HepG2 (cell line): ENCODE results near the gene NTSR2. TPM values are rescaled to one million over a fixed set of nuclear protein-coding genes. Genes with fewer than 3 reads are reported as not detected.

Experiments
- CCDC6 ChIP-seq: sonication (generic); formaldehyde crosslinking; IDR thresholded peaks from 2 replicates; pipeline ENCODE4 v1.8.1; 2022; ENCODE audit warnings: mild to moderate bottlenecking, missing genetic modification reagents, moderate library complexity
- CENPT ChIP-seq: sonication (generic); formaldehyde crosslinking; IDR thresholded peaks from 2 replicates; pipeline ENCODE4 v1.8.0; 2022; ENCODE audit warnings: low read depth, mild to moderate bottlenecking, moderate library complexity, missing genetic modification reagents
- HOXA3 ChIP-seq: sonication (generic); formaldehyde crosslinking; IDR thresholded peaks from 2 replicates; pipeline ENCODE4 v1.5.0; 2020; ENCODE audit warnings: missing genetic modification reagents
- ISX ChIP-seq: sonication (generic); formaldehyde crosslinking; conservative IDR thresholded peaks from 2 replicates; pipeline ENCODE4 v1.5.0; 2020; ENCODE audit warnings: missing genetic modification reagents
- KDM6A ChIP-seq: IDR thresholded peaks from 2 replicates; pipeline ENCODE4 v1.6.1; 2016; ENCODE audit warnings: low read depth
- NFE2 ChIP-seq: sonication (generic); formaldehyde crosslinking; IDR thresholded peaks from 2 replicates; pipeline ENCODE4 v1.4.0; 2020; ENCODE audit warnings: missing genetic modification reagents
- NR1H2 ChIP-seq: sonication (generic); formaldehyde crosslinking; IDR thresholded peaks from 2 replicates; pipeline ENCODE4 v1.8.1; 2022; ENCODE audit warnings: low read depth, missing genetic modification reagents, borderline replicate concordance
- POGZ ChIP-seq: sonication (generic); formaldehyde crosslinking; IDR thresholded peaks from 2 replicates; pipeline ENCODE4 v1.4.0; 2020; ENCODE audit warnings: mild to moderate bottlenecking, missing genetic modification reagents
- SNAPC2 ChIP-seq: sonication (generic); formaldehyde crosslinking; IDR thresholded peaks from 2 replicates; pipeline ENCODE4 v1.8.1; 2022; ENCODE audit warnings: mild to moderate bottlenecking, missing genetic modification reagents
- SOX5 ChIP-seq: IDR thresholded peaks from 2 replicates; pipeline ENCODE4 v1.6.1; 2016; ENCODE audit warnings: borderline replicate concordance
- TSC22D2 ChIP-seq: sonication (generic); formaldehyde crosslinking; IDR thresholded peaks from 2 replicates; pipeline ENCODE4 v1.5.1; 2020; ENCODE audit warnings: missing genetic modification reagents, mild to moderate bottlenecking, borderline replicate concordance
- ZC3H4 ChIP-seq: sonication (generic); formaldehyde crosslinking; IDR thresholded peaks from 2 replicates; pipeline ENCODE4 v1.4.0; 2020; ENCODE audit warnings: missing genetic modification reagents, borderline replicate concordance
- ZFP36L2 ChIP-seq: sonication (generic); formaldehyde crosslinking; IDR thresholded peaks from 2 replicates; pipeline ENCODE4 v1.4.0; 2020; ENCODE audit warnings: missing genetic modification reagents
- ZKSCAN1 ChIP-seq: fragments of 150-350 bp; IDR thresholded peaks from 2 replicates; pipeline ENCODE4 v1.6.1; 2014; ENCODE audit warnings: low read length
- ZNF121 ChIP-seq: sonication (generic); formaldehyde crosslinking; IDR thresholded peaks from 2 replicates; pipeline ENCODE4 v1.5.0; 2020; ENCODE audit warnings: mild to moderate bottlenecking, missing genetic modification reagents
- ZNF232 ChIP-seq: sonication (generic); formaldehyde crosslinking; IDR thresholded peaks from 2 replicates; pipeline ENCODE4 v1.4.0; 2020; ENCODE audit warnings: missing genetic modification reagents, borderline replicate concordance
- ZNF235 ChIP-seq: sonication (generic); formaldehyde crosslinking; IDR thresholded peaks from 2 replicates; pipeline ENCODE4 v1.8.1; 2023; ENCODE audit warnings: mild to moderate bottlenecking, missing genetic modification reagents, borderline replicate concordance
- ZNF276 ChIP-seq: sonication (generic); formaldehyde crosslinking; IDR thresholded peaks from 2 replicates; pipeline ENCODE4 v1.4.0; 2020; ENCODE audit warnings: mild to moderate bottlenecking, low read depth, missing genetic modification reagents
- ZNF557 ChIP-seq: sonication (generic); formaldehyde crosslinking; IDR thresholded peaks from 2 replicates; pipeline ENCODE4 v1.4.0; 2020; ENCODE audit warnings: missing genetic modification reagents
- ZNF766 ChIP-seq: sonication (generic); formaldehyde crosslinking; IDR thresholded peaks from 2 replicates; pipeline ENCODE4 v1.5.0; 2020; ENCODE audit warnings: missing genetic modification reagents, borderline replicate concordance
- polyA plus RNA-seq, 8 experiments: library from polyadenylated mRNA; depleted of rRNA in 3 of 8; stranded (reverse) in 7 of 8; unstranded in 1 of 8; fragments of >200 nt; fragmentation: Illumina TruSeq in 4 of 8; extraction: Trizol in 4 of 8; gene quantifications; 2 replicates each; pipeline versions ENCODE4 v1.2.1 to v1.2.3, GENCODE V29; 2011 to 2016; ENCODE audit warnings: low read depth in 4 of 8, missing spikeins in 1 of 8, mixed read lengths in 1 of 8; ENCODE audit not compliant: insufficient read depth in 1 of 8
- total RNA-seq, 5 experiments: library from RNA; depleted of rRNA; stranded (reverse); fragments of >200 nt; fragmentation: Illumina TruSeq; extraction: Trizol; gene quantifications; 2 replicates each; pipeline ENCODE4 v1.2.3, GENCODE V29; 2016; ENCODE audit warnings: low read depth in 1 of 5
- TF ChIP-seq, protein P1 (sequence below): sonication (generic); formaldehyde crosslinking; IDR thresholded peaks from 2 replicates; pipeline ENCODE4 v1.8.1; 2023; ENCODE audit warnings: missing genetic modification reagents, mild to moderate bottlenecking, borderline replicate concordance
- TF ChIP-seq, protein P2 (sequence below): fragments of 450-650 bp; IDR thresholded peaks from 2 replicates; pipeline ENCODE4 v1.6.1; 2017; ENCODE audit warnings: mild to moderate bottlenecking
- TF ChIP-seq, protein P3 (sequence below): sonication (generic); formaldehyde crosslinking; IDR thresholded peaks from 2 replicates; pipeline ENCODE4 v1.4.0; 2020; ENCODE audit warnings: missing genetic modification reagents
- TF ChIP-seq, protein P4 (sequence below): IDR thresholded peaks from 2 replicates; pipeline ENCODE4 v1.6.1; 2016; ENCODE audit warnings: missing genetic modification reagents, missing compliant biosample characterization

Gene NTSR2
- total and polyA plus RNA-seq, 2 of the 13 experiments (the other 11 are each of a cell fraction or from before 2014, with no cell fraction given) = not detected

GRCh38 chr2:11669454-11670291 is at the start of gene NTSR2 (continued):
- peak; percentile 99 for TF ChIP-seq ZNF766
- peak; percentile 90 for TF ChIP-seq ZNF121
- TF ChIP-seq ZNF557 (CRISPR knock-in tag) = peak; percentile 98
- peak; percentile 98 for TF ChIP-seq SNAPC2 (CRISPR knock-in tag)
- TF ChIP-seq ZC3H4 = no peak
- TF ChIP-seq ZNF232 (CRISPR knock-in tag) = peak; percentile 99
- peak; percentile 96 for TF ChIP-seq HOXA3 (CRISPR knock-in tag)
- peak; percentile 69; the same call in 1 of the 2 replicates for TF ChIP-seq POGZ (CRISPR knock-in tag)
- no peak for TF ChIP-seq NFE2 (CRISPR knock-in tag)
- TF ChIP-seq ZKSCAN1 = no peak
- TF ChIP-seq, protein P1, sequence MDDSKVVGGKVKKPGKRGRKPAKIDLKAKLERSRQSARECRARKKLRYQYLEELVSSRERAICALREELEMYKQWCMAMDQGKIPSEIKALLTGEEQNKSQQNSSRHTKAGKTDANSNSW (CRISPR knock-in tag) = peak; percentile 96; the same call in 1 of the 2 replicates
- TF ChIP-seq TSC22D2 (CRISPR knock-in tag) = peak; percentile 100
- TF ChIP-seq ZNF235 (CRISPR knock-in tag) = peak; percentile 99
- TF ChIP-seq, protein P2, sequence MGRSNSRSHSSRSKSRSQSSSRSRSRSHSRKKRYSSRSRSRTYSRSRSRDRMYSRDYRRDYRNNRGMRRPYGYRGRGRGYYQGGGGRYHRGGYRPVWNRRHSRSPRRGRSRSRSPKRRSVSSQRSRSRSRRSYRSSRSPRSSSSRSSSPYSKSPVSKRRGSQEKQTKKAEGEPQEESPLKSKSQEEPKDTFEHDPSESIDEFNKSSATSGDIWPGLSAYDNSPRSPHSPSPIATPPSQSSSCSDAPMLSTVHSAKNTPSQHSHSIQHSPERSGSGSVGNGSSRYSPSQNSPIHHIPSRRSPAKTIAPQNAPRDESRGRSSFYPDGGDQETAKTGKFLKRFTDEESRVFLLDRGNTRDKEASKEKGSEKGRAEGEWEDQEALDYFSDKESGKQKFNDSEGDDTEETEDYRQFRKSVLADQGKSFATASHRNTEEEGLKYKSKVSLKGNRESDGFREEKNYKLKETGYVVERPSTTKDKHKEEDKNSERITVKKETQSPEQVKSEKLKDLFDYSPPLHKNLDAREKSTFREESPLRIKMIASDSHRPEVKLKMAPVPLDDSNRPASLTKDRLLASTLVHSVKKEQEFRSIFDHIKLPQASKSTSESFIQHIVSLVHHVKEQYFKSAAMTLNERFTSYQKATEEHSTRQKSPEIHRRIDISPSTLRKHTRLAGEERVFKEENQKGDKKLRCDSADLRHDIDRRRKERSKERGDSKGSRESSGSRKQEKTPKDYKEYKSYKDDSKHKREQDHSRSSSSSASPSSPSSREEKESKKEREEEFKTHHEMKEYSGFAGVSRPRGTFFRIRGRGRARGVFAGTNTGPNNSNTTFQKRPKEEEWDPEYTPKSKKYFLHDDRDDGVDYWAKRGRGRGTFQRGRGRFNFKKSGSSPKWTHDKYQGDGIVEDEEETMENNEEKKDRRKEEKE = no peak
- TF ChIP-seq NR1H2 = peak; percentile 99
- TF ChIP-seq, protein P3, sequence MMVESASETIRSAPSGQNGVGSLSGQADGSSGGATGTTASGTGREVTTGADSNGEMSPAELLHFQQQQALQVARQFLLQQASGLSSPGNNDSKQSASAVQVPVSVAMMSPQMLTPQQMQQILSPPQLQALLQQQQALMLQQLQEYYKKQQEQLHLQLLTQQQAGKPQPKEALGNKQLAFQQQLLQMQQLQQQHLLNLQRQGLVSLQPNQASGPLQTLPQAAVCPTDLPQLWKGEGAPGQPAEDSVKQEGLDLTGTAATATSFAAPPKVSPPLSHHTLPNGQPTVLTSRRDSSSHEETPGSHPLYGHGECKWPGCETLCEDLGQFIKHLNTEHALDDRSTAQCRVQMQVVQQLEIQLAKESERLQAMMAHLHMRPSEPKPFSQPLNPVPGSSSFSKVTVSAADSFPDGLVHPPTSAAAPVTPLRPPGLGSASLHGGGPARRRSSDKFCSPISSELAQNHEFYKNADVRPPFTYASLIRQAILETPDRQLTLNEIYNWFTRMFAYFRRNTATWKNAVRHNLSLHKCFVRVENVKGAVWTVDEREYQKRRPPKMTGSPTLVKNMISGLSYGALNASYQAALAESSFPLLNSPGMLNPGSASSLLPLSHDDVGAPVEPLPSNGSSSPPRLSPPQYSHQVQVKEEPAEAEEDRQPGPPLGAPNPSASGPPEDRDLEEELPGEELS (CRISPR knock-in tag) = peak; percentile 79
- TF ChIP-seq, protein P4, sequence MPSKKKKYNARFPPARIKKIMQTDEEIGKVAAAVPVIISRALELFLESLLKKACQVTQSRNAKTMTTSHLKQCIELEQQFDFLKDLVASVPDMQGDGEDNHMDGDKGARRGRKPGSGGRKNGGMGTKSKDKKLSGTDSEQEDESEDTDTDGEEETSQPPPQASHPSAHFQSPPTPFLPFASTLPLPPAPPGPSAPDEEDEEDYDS = peak; percentile 74
- peak; percentile 82 for TF ChIP-seq SOX5 (CRISPR knock-in tag)
- TF ChIP-seq CCDC6 (CRISPR knock-in tag) = peak; percentile 100
- peak; percentile 94 for TF ChIP-seq ZFP36L2 (CRISPR knock-in tag)
- TF ChIP-seq CENPT (CRISPR knock-in tag) = peak; percentile 100
- peak; percentile 41; the same call in 1 of the 2 replicates for TF ChIP-seq KDM6A (CRISPR knock-in tag)
- TF ChIP-seq ISX = peak; percentile 98
- peak; percentile 97 for TF ChIP-seq ZNF276 (CRISPR knock-in tag)
